PC-3 (cell line): ENCODE measurements around the gene CHKA.

Experiments used
- CTCF ChIP-seq: fragments of 300-600 bp; sonication (generic); conservative IDR thresholded peaks from 2 replicates; pipeline ENCODE4 v1.5.1; 2017; ENCODE audit warnings: antibody characterized with exemption, low read depth, mild to moderate bottlenecking, low read length
- EZH2 ChIP-seq: fragments of 300-600 bp; sonication (generic); IDR thresholded peaks from one replicate; pipeline ENCODE4 v1.6.1; 2017; ENCODE audit warnings: antibody characterized with exemption, mild to moderate bottlenecking, low read length; ENCODE audit not compliant: unreplicated experiment

- TF ChIP-seq CTCF (no peak), EZH2 (no peak)
These were observed 59.7 kb downstream of the CHKA start for GRCh38 chr11:68061508-68061907.
